H9 (cell line): Measurements from ENCODE around the gene ZFPL1. TPM values are rescaled to one million over a fixed set of nuclear protein-coding genes. Genes with fewer than 3 reads are reported as not detected.

Source experiments
- DNase-seq: peaks from one replicate; pipeline ENCODE4 v3.0.0-alpha.2; 2017
- H2AFZ ChIP-seq: one replicate; pipeline ENCODE4 v1.6.1; 2013; ENCODE audit warnings: mild to moderate bottlenecking, low read length, control low read depth, moderate library complexity
- H2AK5ac ChIP-seq: 2 replicates; pipeline ENCODE4 v1.6.1; 2013; ENCODE audit warnings: low read length, control low read depth, mixed read lengths; ENCODE audit not compliant: insufficient read length
- H2BK120ac ChIP-seq: one replicate; pipeline ENCODE4 v1.6.1; 2013; ENCODE audit warnings: low read depth, mild to moderate bottlenecking, low read length, control low read depth, inconsistent platforms; ENCODE audit not compliant: poor library complexity, severe bottlenecking
- H2BK12ac ChIP-seq: 2 replicates; pipeline ENCODE4 v1.6.1; 2013; ENCODE audit warnings: low read length, control low read depth, mixed read lengths, low read depth; ENCODE audit not compliant: insufficient read length
- H2BK15ac ChIP-seq: 2 replicates; pipeline ENCODE4 v1.6.1; 2013; ENCODE audit warnings: low read depth, low read length, control low read depth
- H2BK20ac ChIP-seq: one replicate; pipeline ENCODE4 v1.6.1; 2013; ENCODE audit warnings: low read depth, mild to moderate bottlenecking, low read length, control low read depth, inconsistent platforms; ENCODE audit not compliant: poor library complexity, severe bottlenecking
- H2BK5ac ChIP-seq: 2 replicates; pipeline ENCODE4 v1.6.1; 2013; ENCODE audit warnings: low read length, control low read depth, mixed read lengths; ENCODE audit not compliant: insufficient read length
- H3K14ac ChIP-seq: 2 replicates; pipeline ENCODE4 v1.6.1; 2013; ENCODE audit warnings: low read length, control low read depth; ENCODE audit not compliant: insufficient read depth
- H3K18ac ChIP-seq: 2 replicates; pipeline ENCODE4 v1.6.1; 2013; ENCODE audit warnings: low read depth, mild to moderate bottlenecking, mixed read lengths, low read length, control low read depth; ENCODE audit not compliant: insufficient read length
- H3K23ac ChIP-seq: 2 replicates; pipeline ENCODE4 v1.6.1; 2013; ENCODE audit warnings: low read length, control low read depth, mixed read lengths, low read depth; ENCODE audit not compliant: insufficient read length
- H3K23me2 ChIP-seq: 2 replicates; pipeline ENCODE4 v1.6.1; 2013; ENCODE audit warnings: low read depth, mild to moderate bottlenecking, mixed read lengths, low read length, control low read depth; ENCODE audit not compliant: insufficient read length, poor library complexity, severe bottlenecking
- H3K27ac ChIP-seq: 2 replicates; pipeline ENCODE4 v1.5.1; 2013; ENCODE audit warnings: low read length, control low read depth, mixed read lengths, low read depth; ENCODE audit not compliant: insufficient read length
- H3K27me3 ChIP-seq: 2 replicates; pipeline ENCODE4 v1.6.1; 2013; ENCODE audit warnings: low read length, control low read depth, inconsistent platforms; ENCODE audit not compliant: insufficient read depth
- H3K4ac ChIP-seq: 2 replicates; pipeline ENCODE4 v1.6.1; 2013; ENCODE audit warnings: low read depth, mild to moderate bottlenecking, control low read depth, inconsistent platforms, low read length, moderate library complexity
- H3K4me1 ChIP-seq: 2 replicates; pipeline ENCODE4 v1.6.1; 2013; ENCODE audit warnings: low read length, control low read depth, inconsistent platforms; ENCODE audit not compliant: insufficient read depth
- H3K4me2 ChIP-seq: 2 replicates; pipeline ENCODE4 v1.6.1; 2013; ENCODE audit warnings: low read length, control low read depth, mixed read lengths; ENCODE audit not compliant: insufficient read length, insufficient read depth
- H3K56ac ChIP-seq: 2 replicates; pipeline ENCODE4 v1.6.1; 2013; ENCODE audit warnings: low read depth, mild to moderate bottlenecking, mixed read lengths, low read length, control low read depth; ENCODE audit not compliant: insufficient read length
- H3K79me1 ChIP-seq: 2 replicates; pipeline ENCODE4 v1.6.1; 2013; ENCODE audit warnings: low read depth, mild to moderate bottlenecking, moderate library complexity, low read length, control low read depth, inconsistent platforms; ENCODE audit not compliant: insufficient read depth, poor library complexity, severe bottlenecking
- H3K79me2 ChIP-seq: 2 replicates; pipeline ENCODE4 v1.6.1; 2013; ENCODE audit warnings: low read length, control low read depth, inconsistent platforms; ENCODE audit not compliant: insufficient read depth
- H3K9ac ChIP-seq: 2 replicates; pipeline ENCODE4 v1.6.1; 2013; ENCODE audit warnings: low read length, control low read depth, mixed read lengths; ENCODE audit not compliant: insufficient read length; ENCODE audit errors: extremely low read depth
- H3K9me3 ChIP-seq: one replicate; pipeline ENCODE4 v1.6.1; 2013; ENCODE audit warnings: low read depth, low read length, inconsistent platforms; ENCODE audit not compliant: control insufficient read depth
- H3T11ph ChIP-seq: one replicate; pipeline ENCODE4 v1.6.1; 2013; ENCODE audit warnings: mild to moderate bottlenecking, low read length, control low read depth, inconsistent platforms
- H4K20me1 ChIP-seq: one replicate; pipeline ENCODE4 v1.6.1; 2013; ENCODE audit not compliant: control insufficient read depth, insufficient read length, insufficient read depth
- H4K5ac ChIP-seq: 2 replicates; pipeline ENCODE4 v1.6.1; 2013; ENCODE audit warnings: low read depth, mild to moderate bottlenecking, mixed read lengths, low read length, control low read depth; ENCODE audit not compliant: insufficient read length
- H4K8ac ChIP-seq: replicated peaks from 2 replicates; pipeline ENCODE4 v1.6.1; 2013; ENCODE audit warnings: low read length, control low read depth, mixed read lengths, low read depth; ENCODE audit not compliant: insufficient read length
- H4K91ac ChIP-seq: 2 replicates; pipeline ENCODE4 v1.6.1; 2013; ENCODE audit warnings: low read depth, mild to moderate bottlenecking, moderate library complexity, mixed read lengths, low read length, control low read depth; ENCODE audit not compliant: insufficient read length
- H3K27ac Mint-ChIP-seq, 3 experiments: 2 replicates in 2 of 3; 3 replicates in 1 of 3; pipeline ENCODE4 v1.8.0; 2020 to 2021; ENCODE audit warnings: mixed read lengths in 3 of 3, mild to moderate bottlenecking in 1 of 3, moderate library complexity in 1 of 3
- H3K27me3 Mint-ChIP-seq: 2 replicates; pipeline ENCODE4 v1.8.0; 2021; ENCODE audit warnings: low read depth, mild to moderate bottlenecking, moderate library complexity, mixed read lengths
- H3K36me3 Mint-ChIP-seq, 3 experiments: 2 replicates in 2 of 3; 3 replicates in 1 of 3; pipeline ENCODE4 v1.8.0; 2020 to 2021; ENCODE audit warnings: low read depth in 3 of 3, mixed read lengths in 3 of 3; ENCODE audit not compliant: insufficient read depth in 1 of 3
- H3K4me1 Mint-ChIP-seq, 2 experiments: 2 replicates each; pipeline ENCODE4 v1.8.0; 2020; ENCODE audit warnings: mixed read lengths in 2 of 2
- H3K4me3 Mint-ChIP-seq, 2 experiments: 2 replicates in 1 of 2; 3 replicates in 1 of 2; pipeline ENCODE4 v1.8.0; 2020 to 2021; ENCODE audit warnings: mild to moderate bottlenecking in 2 of 2, mixed read lengths in 2 of 2, moderate library complexity in 1 of 2
- H3K9me3 Mint-ChIP-seq, 2 experiments: 2 replicates in 1 of 2; 3 replicates in 1 of 2; pipeline ENCODE4 v1.8.0; 2020; ENCODE audit warnings: mild to moderate bottlenecking in 2 of 2, mixed read lengths in 2 of 2, moderate library complexity in 1 of 2
- WGBS: extraction: QIAGEN DNeasy Blood & Tissue Kit; methylation state at CpG from one replicate; pipeline ENCODE4 v1.1.7; 2013; ENCODE audit warnings: missing lambda C conversion rate, low lambda C conversion rate, mixed read lengths; ENCODE audit not compliant: insufficient read length; ENCODE audit errors: extremely low coverage; 5-methylcytosine and 5-hydroxymethylcytosine counted together
- total RNA-seq: library from RNA; stranded (reverse); gene quantifications from 2 replicates; pipeline ENCODE4 v1.2.1, GENCODE V29; 2021
- TF ChIP-seq, protein P1 (sequence below): fragments of 200-600 bp; sonication (generic); conservative IDR thresholded peaks from 3 replicates; pipeline ENCODE4 v1.8.0; 2021; ENCODE audit warnings: antibody characterized with exemption, mild to moderate bottlenecking

ZFPL1 gene
- total RNA-seq, 1 experiment from 2014 or later = 24.2 TPM

DNA sequence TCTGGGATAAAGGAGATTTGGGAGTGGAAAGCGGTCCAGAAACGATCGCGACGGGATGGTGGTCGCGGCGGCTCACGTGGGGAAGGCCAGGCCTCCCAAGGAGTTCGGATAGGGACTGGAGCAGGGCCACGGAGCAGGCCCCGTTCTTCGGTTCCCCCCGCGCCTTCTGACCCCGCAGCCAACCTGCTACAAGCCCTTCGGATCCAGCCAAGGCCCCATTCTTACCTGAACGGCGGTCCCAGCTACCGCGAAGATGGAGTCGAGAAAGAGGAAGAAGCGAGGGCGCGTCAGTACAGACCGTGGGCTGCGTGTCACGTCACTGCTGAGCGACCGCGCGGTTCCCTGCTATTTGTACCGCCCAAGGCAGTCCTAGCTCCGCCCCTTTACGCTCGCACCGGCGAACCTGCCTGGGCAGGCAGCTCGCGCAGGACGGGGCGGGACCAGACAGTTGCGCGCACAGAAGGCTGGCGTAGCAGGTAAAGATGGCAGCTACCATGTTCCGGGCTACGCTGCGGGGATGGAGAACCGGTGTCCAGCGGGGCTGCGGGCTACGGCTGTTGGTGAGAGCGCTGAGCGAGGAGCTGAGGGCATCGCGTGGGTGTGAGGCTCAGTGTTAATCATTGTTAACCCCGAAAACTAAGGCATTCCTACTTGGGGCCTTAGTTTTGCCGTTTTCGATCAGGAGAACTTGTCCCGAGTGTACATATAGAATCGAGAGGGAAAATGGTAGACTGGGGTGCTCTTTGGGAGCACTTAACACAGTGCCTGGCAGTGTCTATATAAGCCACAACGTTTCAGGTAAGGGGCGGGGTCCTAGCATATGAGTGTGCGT is 38.1 kb downstream of the ZFPL1 start, which contains the start of the genes FAU and MRPL49:
Gene FAU (minus strand): TSS at position 270 of the 832 bp plus-strand sequence. CDS start 321 bp downstream, outside the sequence.
Gene MRPL49 (plus strand): TSS at position 457 of the 832 bp plus-strand sequence. CDS start 26 bp downstream, at position 483.
- Histone ChIP-seq H4K91ac (no peak within 1 kb of the TSS), H3K4me2 (peak within 1 kb of the TSS; percentile 81), H3T11ph (no peak within 1 kb of the TSS), H3K4ac (no peak within 1 kb of the TSS; the same call in 1 of the 2 replicates), H2BK5ac (peak within 1 kb of the TSS; percentile 21), H3K23me2 (peaks cover 7% of the 10 kb centered on the region), H3K9ac (peak within 1 kb of the TSS; percentile 96), H2AK5ac (no peak within 1 kb of the TSS), H4K8ac (no peak within 1 kb of the TSS), H4K5ac (peak within 1 kb of the TSS; percentile 54), H2AFZ (peak within 1 kb of the TSS; percentile 74), H3K9me3 (no peaks in the 10 kb centered on the region), H3K4me1 (no peaks in the 10 kb centered on the region), H3K56ac (peak within 1 kb of the TSS; percentile 23), H3K14ac (peak within 1 kb of the TSS; percentile 94), H2BK15ac (no peak within 1 kb of the TSS), H3K27ac (peak within 1 kb of the TSS; percentile 70), H3K79me2 (peaks cover 9% of the 10 kb centered on the region; the same call in 1 of the 2 replicates), H3K27me3 (no peaks in the 10 kb centered on the region), H4K20me1 (no peaks in the 10 kb centered on the region), H2BK120ac (no peak within 1 kb of the TSS), H2BK12ac (no peak within 1 kb of the TSS), H3K23ac (no peak within 1 kb of the TSS), H2BK20ac (no peak within 1 kb of the TSS), H3K18ac (peak within 1 kb of the TSS; percentile 87), H3K79me1 (peaks cover 5% of the 10 kb centered on the region)
- H3K27me3 Mint-ChIP-seq = no peaks in the 10 kb centered on the region
- peak within 1 kb of the TSS; percentile 99 to 100 (median 100) for H3K27ac Mint-ChIP-seq
- no CpG with 5 or more reads among the region's 64 CpGs for WGBS
- peaks cover 6 to 17% of the 10 kb centered on the region in 2 experiments for H3K4me1 Mint-ChIP-seq
- H3K36me3 Mint-ChIP-seq = peaks cover 38 to 73% (median 68%) of the 10 kb centered on the region in 3 experiments
- H3K9me3 Mint-ChIP-seq = no peaks in the 10 kb centered on the region
- peak within 1 kb of the TSS; percentile 100 for H3K4me3 Mint-ChIP-seq
- DNase-seq = peak; percentile 98
- TF ChIP-seq, protein P1, sequence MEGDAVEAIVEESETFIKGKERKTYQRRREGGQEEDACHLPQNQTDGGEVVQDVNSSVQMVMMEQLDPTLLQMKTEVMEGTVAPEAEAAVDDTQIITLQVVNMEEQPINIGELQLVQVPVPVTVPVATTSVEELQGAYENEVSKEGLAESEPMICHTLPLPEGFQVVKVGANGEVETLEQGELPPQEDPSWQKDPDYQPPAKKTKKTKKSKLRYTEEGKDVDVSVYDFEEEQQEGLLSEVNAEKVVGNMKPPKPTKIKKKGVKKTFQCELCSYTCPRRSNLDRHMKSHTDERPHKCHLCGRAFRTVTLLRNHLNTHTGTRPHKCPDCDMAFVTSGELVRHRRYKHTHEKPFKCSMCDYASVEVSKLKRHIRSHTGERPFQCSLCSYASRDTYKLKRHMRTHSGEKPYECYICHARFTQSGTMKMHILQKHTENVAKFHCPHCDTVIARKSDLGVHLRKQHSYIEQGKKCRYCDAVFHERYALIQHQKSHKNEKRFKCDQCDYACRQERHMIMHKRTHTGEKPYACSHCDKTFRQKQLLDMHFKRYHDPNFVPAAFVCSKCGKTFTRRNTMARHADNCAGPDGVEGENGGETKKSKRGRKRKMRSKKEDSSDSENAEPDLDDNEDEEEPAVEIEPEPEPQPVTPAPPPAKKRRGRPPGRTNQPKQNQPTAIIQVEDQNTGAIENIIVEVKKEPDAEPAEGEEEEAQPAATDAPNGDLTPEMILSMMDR = no peak
